A549 (cell line): Measurements from ENCODE around the gene GRIA1. TPM values are rescaled to one million over a fixed set of nuclear protein-coding genes. Genes with fewer than 3 reads are reported as not detected.

Experiments
- ATAC-seq, 2 experiments: fragments of 200-7000 bp in 1 of 2; fragments of >200 bp in 1 of 2; cut with Nextera tagmentation in 1 of 2; cut with Tn5 transposase in 1 of 2; 3 replicates each; pipeline versions ENCODE4 v1.8.0 to v1.9.1; 2018 to 2020; ENCODE audit warnings: mild to moderate bottlenecking in 1 of 2, moderate library complexity in 1 of 2
- CTCF ChIA-PET: fragments of 300-600 bp; sonication (Branson Sonifier 250); formaldehyde crosslinking; extraction: SDS; loops from one replicate; lab custom pipeline; 2021; ENCODE audit warnings: antibody characterized with exemption, inconsistent platforms; lab: Yijun Ruan, JAX
- POLR2A ChIA-PET: fragments of 350-600 bp; formaldehyde crosslinking; extraction: SDS; loops from one replicate; lab custom pipeline; 2021; ENCODE audit warnings: antibody characterized with exemption, inconsistent platforms; lab: Yijun Ruan, JAX
- DNase-seq, 2 experiments: peaks; one replicate each; pipeline versions ENCODE4 v3.0.0 to v3.0.0-alpha.2; 2011 to 2016; ENCODE audit warnings: low read depth in 1 of 2, low spot score in 1 of 2
- FAIRE-seq: peaks from 2 replicates; lab custom pipeline; 2011; peaks lifted over from hg19 to GRCh38; lab: Jason Lieb, UNC
- H3K27ac ChIP-seq, 2 experiments: fragments of >200 bp; sonication (Bioruptor Twin); formaldehyde crosslinking; 3 replicates each; pipeline ENCODE4 v1.5.1; 2016 to 2017
- H3K4me1 ChIP-seq: fragments of >200 bp; sonication (Bioruptor Twin); formaldehyde crosslinking; 3 replicates; pipeline ENCODE4 v1.6.1; 2016
- H3K4me2 ChIP-seq: fragments of >200 bp; sonication (Bioruptor Twin); formaldehyde crosslinking; 3 replicates; pipeline ENCODE4 v1.6.1; 2016
- H3K4me3 ChIP-seq: fragments of >200 bp; sonication (Bioruptor Twin); formaldehyde crosslinking; 3 replicates; pipeline ENCODE4 v1.5.1; 2016
- H3K9me3 ChIP-seq: fragments of >200 bp; sonication (Bioruptor Twin); formaldehyde crosslinking; 3 replicates; pipeline ENCODE4 v1.6.1; 2016
- ATOH8 ChIP-seq: fragments of 250-450 bp; sonication (Bioruptor Pico); IDR thresholded peaks from 2 replicates; pipeline ENCODE4 v1.5.0; 2020; ENCODE audit warnings: low read depth, mild to moderate bottlenecking, moderate library complexity
- BHLHE40 ChIP-seq: IDR thresholded peaks from 2 replicates; pipeline ENCODE4 v1.6.1; 2012; ENCODE audit warnings: low read depth, low read length, inconsistent platforms
- CEBPB ChIP-seq, 2 experiments: fragments of >200 bp in 1 of 2; sonication (Bioruptor Twin) in 1 of 2; formaldehyde crosslinking in 1 of 2; IDR thresholded peaks; 2 replicates each; pipeline ENCODE4 v1.6.1; 2012 to 2016
- CHD4 ChIP-seq: fragments of 200-600 bp; sonication (generic); IDR thresholded peaks from 2 replicates; pipeline ENCODE4 v1.6.1; 2016; ENCODE audit warnings: antibody characterized with exemption, mild to moderate bottlenecking, borderline replicate concordance
- EHF ChIP-seq: fragments of 250-450 bp; sonication (Bioruptor Pico); IDR thresholded peaks from 2 replicates; pipeline ENCODE4 v1.5.0; 2020; ENCODE audit warnings: mild to moderate bottlenecking
- EHMT2 ChIP-seq: fragments of 200-600 bp; sonication (generic); IDR thresholded peaks from 2 replicates; pipeline ENCODE4 v1.6.1; 2016; ENCODE audit warnings: antibody characterized with exemption, low read depth, mild to moderate bottlenecking, moderate library complexity
- ELK1 ChIP-seq: fragments of 150-350 bp; IDR thresholded peaks from 2 replicates; pipeline ENCODE4 v1.6.1; 2014; ENCODE audit warnings: low read depth, mild to moderate bottlenecking, low read length
- ESRRA ChIP-seq: fragments of 150-350 bp; IDR thresholded peaks from 2 replicates; pipeline ENCODE4 v1.6.1; 2014; ENCODE audit warnings: mild to moderate bottlenecking, low read length, borderline replicate concordance
- FOSL2 ChIP-seq, 2 experiments: fragments of 450-650 bp in 1 of 2; fragments of >200 bp in 1 of 2; sonication (Bioruptor Twin) in 1 of 2; formaldehyde crosslinking; IDR thresholded peaks; 2 replicates each; pipeline versions ENCODE4 v1.5.0 to v1.6.1; 2016 to 2020; ENCODE audit warnings: mild to moderate bottlenecking in 1 of 2, moderate library complexity in 1 of 2
- FOXS1 ChIP-seq: fragments of 250-450 bp; sonication (Bioruptor Pico); IDR thresholded peaks from 2 replicates; pipeline ENCODE4 v1.5.0; 2020; ENCODE audit warnings: mild to moderate bottlenecking, moderate library complexity
- HDAC2 ChIP-seq: fragments of 200-600 bp; sonication (generic); IDR thresholded peaks from 2 replicates; pipeline ENCODE4 v1.6.1; 2016
- HEYL ChIP-seq: fragments of 250-450 bp; sonication (Bioruptor Pico); IDR thresholded peaks from 2 replicates; pipeline ENCODE4 v1.8.0; 2021; ENCODE audit warnings: mild to moderate bottlenecking, moderate library complexity
- HOXA7 ChIP-seq: fragments of 250-450 bp; sonication (Bioruptor Pico); IDR thresholded peaks from 2 replicates; pipeline ENCODE4 v1.5.0; 2020; ENCODE audit warnings: mild to moderate bottlenecking, moderate library complexity
- JUN ChIP-seq, 2 experiments: fragments of >200 bp; sonication (Bioruptor Twin); formaldehyde crosslinking; IDR thresholded peaks; 2 replicates in 1 of 2; 3 replicates in 1 of 2; pipeline ENCODE4 v1.6.1; 2016 to 2017
- NPAS2 ChIP-seq: fragments of 250-450 bp; sonication (Bioruptor Pico); IDR thresholded peaks from 2 replicates; pipeline ENCODE4 v1.8.0; 2022; ENCODE audit warnings: mild to moderate bottlenecking, moderate library complexity, borderline replicate concordance
- NR3C1 ChIP-seq: fragments of >200 bp; sonication (Bioruptor Twin); formaldehyde crosslinking; IDR thresholded peaks from 3 replicates; pipeline ENCODE4 v1.6.1; 2017
- PBX3 ChIP-seq: IDR thresholded peaks from 2 replicates; pipeline ENCODE4 v1.6.1; 2012
- POLR2AphosphoS2 ChIP-seq: conservative IDR thresholded peaks from 2 replicates; pipeline ENCODE4 v1.6.1; 2012; ENCODE audit warnings: low read length, improper control_type of control experiment, inconsistent platforms
- RAD21 ChIP-seq, 2 experiments: fragments of >200 bp in 1 of 2; sonication (Bioruptor Twin) in 1 of 2; formaldehyde crosslinking in 1 of 2; IDR thresholded peaks in 1 of 2; conservative IDR thresholded peaks in 1 of 2; 2 replicates in 1 of 2; 3 replicates in 1 of 2; pipeline ENCODE4 v1.6.1; 2012 to 2018; ENCODE audit warnings: inconsistent platforms in 1 of 2
- ZC3H11A ChIP-seq: fragments of 450-650 bp; IDR thresholded peaks from 2 replicates; pipeline ENCODE4 v1.6.1; 2014; ENCODE audit warnings: antibody characterized with exemption, mild to moderate bottlenecking
- ZNF302 ChIP-seq: fragments of 250-450 bp; sonication (Bioruptor Pico); IDR thresholded peaks from 2 replicates; pipeline ENCODE4 v1.9.0; 2021; ENCODE audit warnings: inconsistent platforms, mild to moderate bottlenecking, moderate library complexity
- WGBS: methylation state at CpG from one replicate; pipeline ENCODE4 v1.1.6; 2017; ENCODE audit errors: missing lambda C conversion rate; 5-methylcytosine and 5-hydroxymethylcytosine counted together
- polyA plus RNA-seq, 4 experiments: library from polyadenylated mRNA; depleted of rRNA in 3 of 4; stranded (reverse); fragments of >200 nt; fragmentation: RNase III in 1 of 4; extraction: RNeasy Plus Mini Kit Qiagen cat#74134 plus additional on column Dnase treatment in 1 of 4; gene quantifications; 2 replicates in 3 of 4; 3 replicates in 1 of 4; pipeline ENCODE4 v1.2.3, GENCODE V29; 2011 to 2017
- TF ChIP-seq, protein P1 (sequence below): fragments of >200 bp; sonication (Bioruptor Twin); formaldehyde crosslinking; IDR thresholded peaks from 3 replicates; pipeline ENCODE4 v1.6.1; 2016
- TF ChIP-seq, protein P2 (sequence below): fragments of 200-600 bp; sonication (generic); IDR thresholded peaks from 2 replicates; pipeline ENCODE4 v1.6.1; 2016; ENCODE audit warnings: antibody characterized with exemption, mild to moderate bottlenecking, moderate library complexity

Gene GRIA1
- polyA plus RNA-seq, 2 of the 4 experiments (the other 2 are of a cell fraction), result not detected

DNA sequence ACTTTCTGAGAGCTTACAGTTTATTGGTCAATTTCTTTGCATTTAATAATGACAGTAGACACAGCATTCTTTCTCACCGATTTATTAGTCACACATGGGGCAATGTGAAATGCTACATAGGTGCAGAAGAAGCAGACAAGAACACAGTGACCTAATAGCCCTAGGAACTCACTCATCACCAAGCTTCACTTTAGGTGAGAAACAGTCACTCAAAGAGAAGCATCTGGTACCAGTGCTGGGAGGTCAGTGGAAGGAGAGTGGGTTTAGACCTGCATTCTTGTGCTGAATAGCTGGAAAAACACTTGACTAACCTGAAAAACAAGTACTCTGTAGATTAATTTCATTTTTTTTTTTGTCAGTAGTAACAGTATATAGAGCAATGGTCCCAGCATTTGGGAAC is 179.6 kb downstream of the GRIA1 start:
- CTCF ChIA-PET, result interaction anchor here (0.6 kb wide), 2 partner anchors 27 to 29 kb away, joined by 3 read pairs; no protein-coding TSS in a partner anchor
- no peak overlapping the region for H3K4me2 ChIP-seq
- FAIRE-seq, result no peak

DNA sequence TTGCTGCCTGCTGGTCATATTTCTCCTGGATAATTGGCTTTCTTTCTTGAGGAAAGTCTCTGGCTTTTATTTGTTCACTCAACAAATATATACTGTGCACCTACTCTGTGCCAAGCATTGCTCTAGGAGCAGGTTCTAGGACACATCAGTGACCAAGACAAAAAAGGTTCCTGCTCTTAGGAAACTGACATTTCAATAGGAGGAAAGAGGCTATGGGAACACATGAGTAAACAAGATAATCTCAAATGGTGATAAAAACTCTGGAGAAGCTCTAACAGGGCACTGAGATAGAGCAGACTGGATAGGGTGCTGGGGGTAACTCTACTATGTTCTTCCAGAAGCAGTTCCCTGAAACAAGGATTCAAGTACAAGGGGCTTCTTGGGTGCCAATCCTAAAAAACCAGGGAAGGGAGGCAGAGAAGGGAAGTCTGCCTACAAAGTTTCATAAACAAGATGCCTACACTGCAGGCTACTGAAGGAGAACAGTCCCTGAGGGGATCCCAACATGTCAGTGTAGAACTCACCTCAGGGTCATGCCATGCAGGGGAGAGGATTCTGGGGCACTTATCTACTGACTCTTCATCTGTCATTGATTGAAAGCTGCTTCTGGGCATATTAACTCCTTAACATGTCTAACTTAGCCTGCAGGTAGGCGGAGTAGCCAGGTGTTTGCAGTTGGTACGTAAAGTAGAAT is 181.3 kb downstream of the GRIA1 start:
- Histone ChIP-seq H3K4me2 (no peak overlapping the region), H3K27ac (no peak overlapping the region), H3K9me3 (no peaks in the 10 kb centered on the region), H3K4me3 (no peak overlapping the region), H3K4me1 (no peaks in the 10 kb centered on the region)
- ChIA-PET CTCF (no interaction called here), POLR2A (interaction anchor here (0.7 kb wide), 1 partner anchor 45 kb away, joined by 5 read pairs; no protein-coding TSS in a partner anchor)
- TF ChIP-seq NPAS2 (CRISPR knock-in tag) (no peak), CHD4 (no peak), ZC3H11A (no peak), PBX3 (no peak), EHF (CRISPR knock-in tag) (no peak), HDAC2 (no peak), HOXA7 (CRISPR knock-in tag) (no peak), EHMT2 (no peak), JUN (IDR thresholded peaks at IDR 0.05) (no peak), BHLHE40 (no peak)
- TF ChIP-seq, protein P1, sequence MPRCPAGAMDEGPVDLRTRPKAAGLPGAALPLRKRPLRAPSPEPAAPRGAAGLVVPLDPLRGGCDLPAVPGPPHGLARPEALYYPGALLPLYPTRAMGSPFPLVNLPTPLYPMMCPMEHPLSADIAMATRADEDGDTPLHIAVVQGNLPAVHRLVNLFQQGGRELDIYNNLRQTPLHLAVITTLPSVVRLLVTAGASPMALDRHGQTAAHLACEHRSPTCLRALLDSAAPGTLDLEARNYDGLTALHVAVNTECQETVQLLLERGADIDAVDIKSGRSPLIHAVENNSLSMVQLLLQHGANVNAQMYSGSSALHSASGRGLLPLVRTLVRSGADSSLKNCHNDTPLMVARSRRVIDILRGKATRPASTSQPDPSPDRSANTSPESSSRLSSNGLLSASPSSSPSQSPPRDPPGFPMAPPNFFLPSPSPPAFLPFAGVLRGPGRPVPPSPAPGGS, result no peak
- WGBS, result 55% methylated on average over 2 of the region's 2 CpGs
- no peak for ATAC-seq
- no peak for DNase-seq
- no peak for FAIRE-seq

More for the DNA sequence above, 179.6 kb downstream of the GRIA1 start:
- no peak for TF ChIP-seq FOXS1 (CRISPR knock-in tag)
- no peak for TF ChIP-seq RAD21 (conservative IDR thresholded peaks at IDR 0.05 in 1 of 2, IDR thresholded peaks at IDR 0.05 in 1 of 2)
- no peak for TF ChIP-seq ZNF302
- no peak for TF ChIP-seq ESRRA
- TF ChIP-seq, protein P2, sequence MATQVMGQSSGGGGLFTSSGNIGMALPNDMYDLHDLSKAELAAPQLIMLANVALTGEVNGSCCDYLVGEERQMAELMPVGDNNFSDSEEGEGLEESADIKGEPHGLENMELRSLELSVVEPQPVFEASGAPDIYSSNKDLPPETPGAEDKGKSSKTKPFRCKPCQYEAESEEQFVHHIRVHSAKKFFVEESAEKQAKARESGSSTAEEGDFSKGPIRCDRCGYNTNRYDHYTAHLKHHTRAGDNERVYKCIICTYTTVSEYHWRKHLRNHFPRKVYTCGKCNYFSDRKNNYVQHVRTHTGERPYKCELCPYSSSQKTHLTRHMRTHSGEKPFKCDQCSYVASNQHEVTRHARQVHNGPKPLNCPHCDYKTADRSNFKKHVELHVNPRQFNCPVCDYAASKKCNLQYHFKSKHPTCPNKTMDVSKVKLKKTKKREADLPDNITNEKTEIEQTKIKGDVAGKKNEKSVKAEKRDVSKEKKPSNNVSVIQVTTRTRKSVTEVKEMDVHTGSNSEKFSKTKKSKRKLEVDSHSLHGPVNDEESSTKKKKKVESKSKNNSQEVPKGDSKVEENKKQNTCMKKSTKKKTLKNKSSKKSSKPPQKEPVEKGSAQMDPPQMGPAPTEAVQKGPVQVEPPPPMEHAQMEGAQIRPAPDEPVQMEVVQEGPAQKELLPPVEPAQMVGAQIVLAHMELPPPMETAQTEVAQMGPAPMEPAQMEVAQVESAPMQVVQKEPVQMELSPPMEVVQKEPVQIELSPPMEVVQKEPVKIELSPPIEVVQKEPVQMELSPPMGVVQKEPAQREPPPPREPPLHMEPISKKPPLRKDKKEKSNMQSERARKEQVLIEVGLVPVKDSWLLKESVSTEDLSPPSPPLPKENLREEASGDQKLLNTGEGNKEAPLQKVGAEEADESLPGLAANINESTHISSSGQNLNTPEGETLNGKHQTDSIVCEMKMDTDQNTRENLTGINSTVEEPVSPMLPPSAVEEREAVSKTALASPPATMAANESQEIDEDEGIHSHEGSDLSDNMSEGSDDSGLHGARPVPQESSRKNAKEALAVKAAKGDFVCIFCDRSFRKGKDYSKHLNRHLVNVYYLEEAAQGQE, result no peak
- TF ChIP-seq ELK1, result no peak
- no peak for TF ChIP-seq ATOH8 (CRISPR knock-in tag)
- TF ChIP-seq POLR2AphosphoS2, result no peak
- no peak for TF ChIP-seq CEBPB (IDR thresholded peaks at IDR 0.05)
- no peak for TF ChIP-seq HEYL (CRISPR knock-in tag)
- no peak for TF ChIP-seq NR3C1
- TF ChIP-seq FOSL2 (IDR thresholded peaks at IDR 0.05), result no peak
- no peak for TF ChIP-seq FOSL2 (CRISPR knock-in tag; IDR thresholded peaks at IDR 0.05)
- H3K4me3 ChIP-seq, result no peak overlapping the region
- POLR2A ChIA-PET, result no interaction called here
- H3K9me3 ChIP-seq, result no peaks in the 10 kb centered on the region
- ATAC-seq (no peak), DNase-seq (no peak)
- H3K4me1 ChIP-seq, result no peaks in the 10 kb centered on the region
- 4% methylated on average over 1 of the region's 1 CpG for WGBS
- H3K27ac ChIP-seq, result no peak overlapping the region
